Fibroblast of the aortic adventitia (primary cell): Measurements from ENCODE around the gene RANBP17. TPM values are rescaled to one million over a fixed set of nuclear protein-coding genes. Genes with fewer than 3 reads are reported as not detected.

Experiments
- DNase-seq: peaks from one replicate; pipeline ENCODE4 v3.0.0-alpha.2; 2010; ENCODE audit warnings: low read depth
- H3K4me3 ChIP-seq: 2 replicates; pipeline ENCODE4 v1.5.1; 2011; ENCODE audit warnings: low read depth, mild to moderate bottlenecking, control low read depth, low read length, moderate library complexity
- CTCF ChIP-seq: IDR thresholded peaks from 2 replicates; pipeline ENCODE4 v1.5.1; 2011; ENCODE audit warnings: mild to moderate bottlenecking, low read length, control low read depth, inconsistent platforms; ENCODE audit not compliant: insufficient read depth
- total RNA-seq: library from RNA; depleted of rRNA; stranded (reverse); fragments of >200 nt; gene quantifications from 2 replicates; pipeline ENCODE4 v1.2.3, GENCODE V29; 2012; ENCODE audit warnings: low replicate concordance

RANBP17 gene
- total RNA-seq, 1 donor = 10.6 TPM

DNA sequence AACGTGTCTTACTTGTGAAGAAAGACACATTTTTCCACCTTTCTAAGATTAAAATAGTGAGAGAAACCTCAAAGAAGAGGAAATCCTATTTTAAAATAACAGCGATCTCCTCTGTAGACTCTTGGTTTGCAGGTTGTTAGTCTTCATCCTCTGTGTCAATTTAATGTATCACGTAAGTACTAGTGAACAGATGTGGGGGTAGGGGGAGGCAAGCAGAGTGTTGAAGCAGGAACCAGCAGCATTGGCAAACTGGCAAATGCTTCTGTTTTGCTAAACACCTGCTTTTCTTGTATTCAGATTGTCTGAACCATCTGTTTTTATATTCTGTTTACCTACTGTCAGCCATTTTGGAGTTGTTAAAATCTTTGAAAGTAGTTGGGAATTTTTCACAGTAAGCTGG lies 288.0 kb downstream of the RANBP17 start:
- no peak for DNase-seq
- no peak overlapping the region for H3K4me3 ChIP-seq
- no peak for TF ChIP-seq CTCF

DNA sequence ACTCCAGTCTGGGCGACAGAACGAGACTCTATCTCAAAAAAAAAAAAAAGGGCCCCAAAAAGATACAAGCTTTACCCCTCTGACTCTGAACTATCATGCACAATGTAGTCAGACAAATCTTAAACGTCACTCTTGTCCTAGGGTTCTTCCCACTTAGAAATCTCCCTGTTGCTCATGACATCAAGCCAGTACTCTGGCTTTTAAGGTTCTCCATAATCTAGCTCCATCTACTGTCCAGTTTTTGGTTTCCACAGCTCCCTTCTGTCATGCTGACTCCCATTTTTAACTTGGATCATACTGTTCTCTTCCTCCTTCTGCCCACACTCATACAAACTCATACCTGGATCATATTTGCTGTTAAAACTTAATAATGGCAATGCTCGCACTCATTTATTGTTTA lies 290.6 kb downstream of the RANBP17 start:
- no peak overlapping the region for H3K4me3 ChIP-seq
- peak; percentile 2 for DNase-seq
- no peak for TF ChIP-seq CTCF

DNA sequence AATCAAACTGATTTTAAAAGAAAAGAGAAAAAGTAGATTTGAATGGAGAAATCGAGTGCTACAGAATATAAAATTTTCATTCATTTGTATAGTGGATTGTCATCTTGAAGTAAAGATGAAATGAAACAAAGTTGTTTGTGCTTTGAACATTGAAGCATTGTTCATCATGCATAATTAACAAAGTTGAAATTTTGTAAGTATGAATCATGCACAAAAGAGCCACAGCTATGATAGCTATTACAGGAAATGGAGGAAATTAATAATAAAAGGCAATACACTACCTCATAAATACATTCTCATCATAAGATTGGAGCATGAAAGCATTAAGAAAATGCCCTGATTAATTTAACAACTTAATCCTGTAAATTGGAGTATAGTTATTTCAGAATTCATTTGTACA lies 293.8 kb downstream of the RANBP17 start:
- DNase-seq = peak; percentile 0
- no peak overlapping the region for H3K4me3 ChIP-seq
- TF ChIP-seq CTCF = no peak

DNA sequence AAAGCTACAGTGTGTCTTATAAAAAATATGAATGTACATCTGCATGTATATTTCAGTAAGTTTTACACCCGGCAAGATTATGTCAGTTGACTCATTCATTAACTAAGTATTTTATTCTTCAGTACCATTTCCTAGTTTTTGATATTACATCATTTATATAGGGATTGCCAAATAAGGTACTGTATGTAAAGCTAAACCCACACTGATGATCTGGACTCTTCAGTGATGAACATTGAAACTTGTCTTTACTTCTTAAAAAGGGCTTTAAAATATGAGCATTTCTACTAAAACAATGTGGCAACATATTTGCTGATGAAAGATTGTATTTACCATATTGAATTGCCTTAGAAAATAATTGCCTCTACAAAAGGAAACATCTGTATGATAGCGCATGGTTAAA lies 295.5 kb downstream of the RANBP17 start:
- no peak for TF ChIP-seq CTCF

DNA sequence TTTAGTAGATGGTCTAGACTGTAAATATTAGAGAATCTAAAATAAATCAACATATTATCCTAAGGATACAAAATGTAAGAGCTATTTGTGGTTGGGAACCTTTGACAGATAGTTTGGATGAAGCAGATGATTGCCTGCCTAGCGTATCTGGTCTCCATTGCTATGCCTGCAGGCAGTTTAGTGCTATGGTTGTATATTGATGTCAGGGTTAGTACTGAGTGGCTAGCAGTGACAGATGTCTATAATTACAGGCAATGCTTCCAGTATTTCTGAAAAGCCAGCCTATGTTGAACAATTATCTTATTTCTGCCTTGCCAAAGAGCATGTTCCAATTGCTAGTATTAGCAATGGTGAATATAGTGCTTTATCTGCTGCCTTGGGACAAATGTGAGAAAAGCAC lies 296.0 kb downstream of the RANBP17 start:
- no peak for DNase-seq
- TF ChIP-seq CTCF = no peak

More for the DNA sequence above, 295.5 kb downstream of the RANBP17 start:
- no peak overlapping the region for H3K4me3 ChIP-seq
- no peak for DNase-seq

DNA sequence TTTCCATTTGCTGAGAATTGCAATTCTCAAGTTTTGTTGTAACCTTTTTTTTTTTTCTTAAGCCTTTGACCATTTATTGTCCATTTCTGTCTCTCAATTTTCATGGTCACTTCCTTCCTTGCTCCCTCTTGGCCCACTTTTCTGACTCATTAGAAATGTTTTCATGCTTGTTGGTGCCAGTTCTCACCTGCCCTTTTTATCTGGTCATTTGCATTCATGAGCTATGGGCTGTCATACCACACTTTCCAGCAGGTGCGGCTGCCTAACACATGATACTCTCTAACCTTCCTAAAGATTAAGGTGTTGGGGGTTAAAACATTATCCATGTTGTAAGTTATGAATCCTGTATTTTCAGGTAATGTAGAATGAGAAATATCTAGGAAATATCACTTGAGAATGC lies 296.8 kb downstream of the RANBP17 start:
- no peak for TF ChIP-seq CTCF
- H3K4me3 ChIP-seq = no peak overlapping the region
- DNase-seq = no peak

More for the DNA sequence above, 296.0 kb downstream of the RANBP17 start:
- no peak overlapping the region for H3K4me3 ChIP-seq

DNA sequence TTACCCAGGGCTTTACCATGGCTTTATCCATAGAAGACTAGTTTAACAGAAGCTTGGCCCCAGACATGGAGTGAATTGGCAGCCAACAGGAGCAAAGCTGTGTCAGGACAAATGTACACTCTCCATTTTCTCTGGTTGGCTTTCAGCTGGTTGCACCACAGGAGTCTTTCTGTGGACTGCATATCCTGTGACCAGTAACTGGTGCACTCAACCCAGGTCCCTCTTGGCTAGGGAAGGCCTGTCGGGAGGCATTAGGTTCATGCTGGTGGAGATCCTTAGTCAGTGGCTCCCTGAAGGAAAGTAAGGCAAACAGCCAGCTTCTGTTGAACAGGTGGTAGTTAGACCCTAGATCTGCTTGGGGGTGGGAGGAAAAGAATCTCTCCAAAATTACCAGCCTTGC lies 300.3 kb downstream of the RANBP17 start:
- DNase-seq = no peak
- no peak for TF ChIP-seq CTCF
- H3K4me3 ChIP-seq = no peak overlapping the region
